K562 (cell line): Measurements from ENCODE around the gene PRSS1. TPM values are rescaled to one million over a fixed set of nuclear protein-coding genes. Genes with fewer than 3 reads are reported as not detected.
"Not testable (repeated sequence)": the region's sequence is repeated elsewhere in the genome, so short reads cannot be mapped to it uniquely, and the experiment has no call there.

Experiments
- ATAC-seq: fragments of 200-7000 bp; cut with Tn5 transposase; 3 replicates; pipeline ENCODE4 v1.9.1; 2020; ENCODE audit warnings: moderate library complexity
- BruUV-seq: library from RNA; stranded (reverse); fragments of 400-500 nt; replicated peaks from 2 replicates; lab custom pipeline; 2021; lab: Mats Ljungman, UMichigan
- CTCF ChIA-PET: fragments of 300-600 bp; formaldehyde crosslinking; extraction: SDS; loops from one replicate; lab custom pipeline; 2021; ENCODE audit warnings: low intra/inter-chr PET ratio; lab: Yijun Ruan, JAX
- POLR2A ChIA-PET: fragments of 300-600, 350-650 bp; sonication (Branson Sonifier 250); formaldehyde crosslinking; extraction: SDS; loops from one replicate; lab custom pipeline; 2021; ENCODE audit warnings: antibody characterized with exemption, inconsistent platforms; lab: Yijun Ruan, JAX
- DNase-seq, 4 experiments: peaks; one replicate each; pipeline versions ENCODE4 v3.0.0 to v3.0.0-alpha.2; 2011 to 2018; ENCODE audit warnings: low spot score in 3 of 4, mixed read lengths in 3 of 4; ENCODE audit errors: extremely low read depth in 1 of 4
- FAIRE-seq: peaks from 2 replicates; lab custom pipeline; 2011; peaks lifted over from hg19 to GRCh38; lab: Jason Lieb, UNC
- H2AFZ ChIP-seq: 2 replicates; pipeline ENCODE4 v1.6.0; 2011; ENCODE audit warnings: low read depth, low read length, control low read depth, inconsistent platforms
- H3K27ac ChIP-seq: fragments of 200-600 bp; 3 replicates; pipeline ENCODE4 v1.8.0; 2011; ENCODE audit warnings: low read depth, mild to moderate bottlenecking, control low read depth, inconsistent platforms, low read length, moderate library complexity, mixed read lengths; ENCODE audit errors: extremely low read depth
- H3K27me3 ChIP-seq, 2 experiments: fragments of 300-600 bp in 1 of 2; 2 replicates in 1 of 2; 3 replicates in 1 of 2; pipeline versions ENCODE4 v1.6.0 to v1.8.0; 2011; ENCODE audit warnings: inconsistent platforms in 2 of 2, low read length in 2 of 2, mild to moderate bottlenecking in 1 of 2, mixed read lengths in 1 of 2, moderate library complexity in 1 of 2; ENCODE audit not compliant: control insufficient read depth in 2 of 2, insufficient read depth in 2 of 2
- H3K36me3 ChIP-seq: fragments of 300-600 bp; 3 replicates; pipeline ENCODE4 v1.8.0; 2011; ENCODE audit warnings: mild to moderate bottlenecking, low read length, inconsistent platforms; ENCODE audit not compliant: control insufficient read depth, insufficient read depth
- H3K4me1 ChIP-seq, 2 experiments: fragments of 200-600 bp in 1 of 2; replicated peaks in 1 of 2; 2 replicates in 1 of 2; 3 replicates in 1 of 2; pipeline versions ENCODE4 v1.5.1 to v1.8.0; 2011; ENCODE audit warnings: inconsistent platforms in 2 of 2, low read length in 2 of 2, mild to moderate bottlenecking in 1 of 2, mixed read lengths in 1 of 2, moderate library complexity in 1 of 2; ENCODE audit not compliant: control insufficient read depth in 2 of 2, insufficient read depth in 2 of 2
- H3K4me2 ChIP-seq: 2 replicates; pipeline ENCODE4 v1.6.1; 2011; ENCODE audit warnings: low read length, control low read depth, inconsistent platforms, mixed read lengths; ENCODE audit not compliant: insufficient read depth
- H3K4me3 ChIP-seq: fragments of 200-600 bp; sonication (generic), shearing (Covaris generic); 2 replicates; pipeline ENCODE4 v1.5.1; 2016; ENCODE audit warnings: control low read depth, inconsistent platforms
- H3K79me2 ChIP-seq: fragments of 200-600 bp; 3 replicates; pipeline ENCODE4 v1.8.0; 2011; ENCODE audit warnings: low read length, inconsistent platforms; ENCODE audit not compliant: control insufficient read depth, insufficient read depth
- H3K9ac ChIP-seq, 2 experiments: 2 replicates each; pipeline versions ENCODE4 v1.6.0 to v1.6.1; 2011; ENCODE audit warnings: low read depth in 2 of 2, low read length in 2 of 2, control low read depth in 1 of 2, inconsistent platforms in 1 of 2, mild to moderate bottlenecking in 1 of 2, mixed read lengths in 1 of 2; ENCODE audit not compliant: insufficient read depth in 1 of 2
- H3K9me1 ChIP-seq: one replicate; pipeline ENCODE4 v1.6.0; 2011; ENCODE audit warnings: inconsistent platforms, mild to moderate bottlenecking, low read length, moderate library complexity; ENCODE audit not compliant: control insufficient read depth, insufficient read depth
- H3K9me3 ChIP-seq: replicated peaks from 2 replicates; pipeline ENCODE4 v1.5.1; 2011; ENCODE audit warnings: low read depth, low read length, inconsistent platforms; ENCODE audit not compliant: control insufficient read depth, insufficient read depth
- H4K20me1 ChIP-seq: replicated peaks from 2 replicates; pipeline ENCODE4 v1.6.1; 2011; ENCODE audit warnings: low read length, inconsistent platforms, mixed read lengths; ENCODE audit not compliant: control insufficient read depth, insufficient read depth
- BCLAF1 ChIP-seq, 2 experiments: fragments of 450-650 bp in 1 of 2; IDR thresholded peaks; 2 replicates each; pipeline ENCODE4 v1.6.1; 2011 to 2017; ENCODE audit warnings: low read depth in 2 of 2, antibody characterized with exemption in 1 of 2, borderline replicate concordance in 1 of 2, low read length in 1 of 2, mild to moderate bottlenecking in 1 of 2, mixed read lengths in 1 of 2; ENCODE audit not compliant: control insufficient read depth in 1 of 2
- EP400 ChIP-seq: fragments of 450-650 bp; IDR thresholded peaks from 2 replicates; pipeline ENCODE4 v1.6.1; 2017; ENCODE audit warnings: antibody characterized with exemption, mild to moderate bottlenecking, moderate library complexity
- GABPA ChIP-seq: fragments of 200-800 bp; sonication (Bioruptor generic); conservative IDR thresholded peaks from 2 replicates; pipeline ENCODE4 v1.6.1; 2016; ENCODE audit warnings: low read depth, missing genetic modification characterization, missing compliant biosample characterization
- HCFC1 ChIP-seq: IDR thresholded peaks from 2 replicates; pipeline ENCODE4 v1.6.1; 2012; ENCODE audit warnings: low read depth, low read length, improper control_type of control experiment
- HMBOX1 ChIP-seq: sonication (generic); IDR thresholded peaks from 2 replicates; pipeline ENCODE4 v1.6.1; 2016
- HNRNPLL ChIP-seq: fragments of 200-400 bp; formaldehyde crosslinking; IDR thresholded peaks from 2 replicates; pipeline ENCODE4 v1.6.1; 2017; ENCODE audit warnings: low read length, low read depth, mild to moderate bottlenecking; ENCODE audit not compliant: poor library complexity, severe bottlenecking
- ID3 ChIP-seq, 2 experiments: fragments of 250-450 bp in 1 of 2; fragments of 450-650 bp in 1 of 2; sonication (Bioruptor Pico) in 1 of 2; IDR thresholded peaks; 2 replicates each; pipeline versions ENCODE4 v1.6.1 to v1.8.0; 2016 to 2021; ENCODE audit warnings: mild to moderate bottlenecking in 2 of 2, moderate library complexity in 2 of 2, missing compliant biosample characterization in 1 of 2, missing genetic modification characterization in 1 of 2
- KDM4B ChIP-seq, 2 experiments: fragments of 450-650 bp in 1 of 2; sonication (generic) in 1 of 2; IDR thresholded peaks; 2 replicates each; pipeline ENCODE4 v1.6.1; 2016 to 2017; ENCODE audit warnings: borderline replicate concordance in 2 of 2, antibody characterized with exemption in 1 of 2, low read depth in 1 of 2, mild to moderate bottlenecking in 1 of 2
- MBD2 ChIP-seq: sonication (generic); IDR thresholded peaks from 2 replicates; pipeline ENCODE4 v1.6.1; 2016; ENCODE audit warnings: low read depth, borderline replicate concordance
- POLR3G ChIP-seq: IDR thresholded peaks from 2 replicates; pipeline ENCODE4 v1.6.1; 2011; ENCODE audit not compliant: insufficient read length, insufficient replicate concordance; ENCODE audit errors: extremely low read depth
- STAG1 ChIP-seq: sonication (generic); formaldehyde crosslinking; IDR thresholded peaks from 2 replicates; pipeline ENCODE4 v1.5.0; 2020; ENCODE audit warnings: missing genetic modification reagents, borderline replicate concordance
- WGBS: fragments of 100-300 bp; shearing (Covaris generic); methylation state at CpG from one replicate; pipeline ENCODE4 v1.1.6; 2016; ENCODE audit warnings: low coverage, mixed read lengths; ENCODE audit not compliant: insufficient coverage; ENCODE audit errors: missing lambda C conversion rate; 5-methylcytosine and 5-hydroxymethylcytosine counted together
- in situ Hi-C: fragments of 300-500 bp; cut with MboI; formaldehyde crosslinking; loops from 4 replicates; pipeline ENCODE4 v1.15.0; 2018; ENCODE audit warnings: inconsistent platforms, mixed read lengths
- intact Hi-C: fragments of 100-400 bp; cut with micrococcal nuclease; formaldehyde crosslinking; loops from 2 replicates; pipeline ENCODE4 v1.14.2; 2022
- polyA plus RNA-seq, 8 experiments: library from polyadenylated mRNA; depleted of rRNA in 4 of 8; stranded (reverse) in 5 of 8; unstranded in 3 of 8; fragments of >200 nt; fragmentation: Nextera tagmentation in 2 of 8; fragmentation: Illumina TruSeq in 1 of 8; extraction: Ambion mirVana in 2 of 8; extraction: Trizol in 1 of 8; gene quantifications; 2 replicates each; pipeline versions ENCODE4 v1.2.1 to v1.2.3, GENCODE V29; 2011 to 2014; ENCODE audit warnings: inconsistent platforms in 1 of 8, missing spikeins in 1 of 8
- total RNA-seq, 7 experiments: library from RNA; depleted of rRNA in 6 of 7; stranded (reverse); fragments of >200 nt in 6 of 7; fragmentation: Illumina TruSeq in 2 of 7; extraction: Trizol in 2 of 7; gene quantifications; 2 replicates each; pipeline versions ENCODE4 v1.2.1 to v1.2.3, GENCODE V29; 2011 to 2021; ENCODE audit warnings: low replicate concordance in 1 of 7

PRSS1 gene
- total and polyA plus RNA-seq, 9 of the 15 experiments (the other 6 are each of a cell fraction or from before 2014, with no cell fraction given), result 0.07 to 6.6 (median 0.20) TPM; not detected in 6

- Histone ChIP-seq H3K27ac (no peak overlapping the region), H3K9me3 (no peaks in the 10 kb centered on the region), H3K36me3 (no peaks in the 10 kb centered on the region), H2AFZ (no peak overlapping the region), H3K27me3 (peaks cover 0 to 22% of the 10 kb centered on the region in 2 experiments; a peak in 4 of 5 replicates), H3K79me2 (no peaks in the 10 kb centered on the region), H4K20me1 (no peaks in the 10 kb centered on the region), H3K9me1 (no peaks in the 10 kb centered on the region), H3K9ac (no peak overlapping the region), H3K4me1 (no peaks in the 10 kb centered on the region), H3K4me3 (no peak overlapping the region), H3K4me2 (no peak overlapping the region)
- no peak for TF ChIP-seq MBD2
- no peak for TF ChIP-seq HMBOX1
- no peak for TF ChIP-seq POLR3G
- TF ChIP-seq HCFC1, result no peak
- no peak for TF ChIP-seq STAG1 (CRISPR knock-in tag)
- no peak for TF ChIP-seq HNRNPLL
- TF ChIP-seq KDM4B (IDR thresholded peaks at IDR 0.05; ENCODE audit: borderline replicate concordance in 2 of 2, low read depth in 1 of 2), result no peak
- no peak for TF ChIP-seq ID3 (CRISPR knock-in tag; IDR thresholded peaks at IDR 0.05)
- TF ChIP-seq ID3 (tag; IDR thresholded peaks at IDR 0.05), result no peak
- no peak for TF ChIP-seq EP400
- no peak for TF ChIP-seq GABPA (tag)
- no peak for TF ChIP-seq BCLAF1 (IDR thresholded peaks at IDR 0.05; ENCODE audit: borderline replicate concordance in 1 of 2, control insufficient read depth in 1 of 2, low read depth in 2 of 2, low read length in 1 of 2)
- in situ Hi-C loops, result no loop called here
- no TSS peak for BruUV-seq
- intact Hi-C loops, result no loop called here
- CTCF ChIA-PET, result no interaction called here
- 10% methylated on average over 1 of the region's 1 CpG for WGBS
- DNase-seq (no peak), ATAC-seq (no peak), FAIRE-seq (no peak)
- POLR2A ChIA-PET, result interaction anchor here (1.4 kb wide), 1 partner anchor 9 kb away, joined by 5 read pairs; no protein-coding TSS in a partner anchor
Observed at GRCh38 chr7:142767861-142768260, 18.6 kb downstream of the PRSS1 start.

GRCh38 chr7:142768885-142769284 lies 19.6 kb downstream of the PRSS1 start:
- H3K36me3 ChIP-seq, ATAC-seq, H3K4me2 ChIP-seq, BruUV-seq, in situ Hi-C loops, FAIRE-seq, H2AFZ ChIP-seq, H3K79me2 ChIP-seq, DNase-seq, intact Hi-C loops, H3K4me1 ChIP-seq, H4K20me1 ChIP-seq, H3K9me3 ChIP-seq, H3K9ac ChIP-seq, CTCF ChIA-PET, H3K4me3 ChIP-seq, H3K9me1 ChIP-seq, H3K27ac ChIP-seq: not testable (repeated sequence)
- H3K27me3 ChIP-seq, result peaks cover 0 to 28% of the 10 kb centered on the region in 2 experiments; a peak in 4 of 5 replicates
- POLR2A ChIA-PET, result interaction anchor here (1.4 kb wide), 1 partner anchor 10 kb away, joined by 5 read pairs; no protein-coding TSS in a partner anchor
- 0% methylated on average over 3 of the region's 3 CpGs for WGBS
